GM21447 (cell line): ENCODE results near the gene ACACA.

ENCODE experiments used
- ATAC-seq: cut with Tn5 transposase; IDR thresholded peaks from one replicate; pipeline ENCODE4 v1.9.1; 2021; ENCODE audit not compliant: unreplicated experiment

Gene ACACA

GRCh38 chr17:37239690-37240334, 166.8 kb downstream of the ACACA start:
- no peak for ATAC-seq

- no peak for ATAC-seq
Measured at GRCh38 chr17:37234106-37234505, 172.5 kb downstream of the ACACA start.

- no peak for ATAC-seq
Measured at GRCh38 chr17:37233036-37233435, 173.6 kb downstream of the ACACA start.

- ATAC-seq = no peak
Measured at GRCh38 chr17:37231887-37232286, 174.7 kb downstream of the ACACA start.

GRCh38 chr17:37230633-37231032, 176.0 kb downstream of the ACACA start:
- ATAC-seq = no peak

- ATAC-seq = no peak
Measured at GRCh38 chr17:37225465-37225864, 181.2 kb downstream of the ACACA start.

GRCh38 chr17:37221865-37222264, 184.8 kb downstream of the ACACA start:
- no peak for ATAC-seq

GRCh38 chr17:37220607-37220953, 186.1 kb downstream of the ACACA start:
- ATAC-seq = no peak

GRCh38 chr17:37219876-37220606, 186.6 kb downstream of the ACACA start:
- no peak for ATAC-seq

GRCh38 chr17:37218849-37219248, 187.8 kb downstream of the ACACA start:
- no peak for ATAC-seq

- ATAC-seq = no peak
Measured at GRCh38 chr17:37214416-37214815, 192.2 kb downstream of the ACACA start.

GRCh38 chr17:37213927-37214326, 192.7 kb downstream of the ACACA start:
- no peak for ATAC-seq

GRCh38 chr17:37212179-37212578, 194.5 kb downstream of the ACACA start:
- ATAC-seq = no peak

- no peak for ATAC-seq
Measured at GRCh38 chr17:37211136-37211535, 195.5 kb downstream of the ACACA start.

- ATAC-seq = no peak
Measured at GRCh38 chr17:37207103-37207502, 199.5 kb downstream of the ACACA start.

GRCh38 chr17:37206299-37206698, 200.3 kb downstream of the ACACA start:
- ATAC-seq = no peak

GRCh38 chr17:37200497-37200896, 206.1 kb downstream of the ACACA start:
- no peak for ATAC-seq

GRCh38 chr17:37197336-37197735, 209.3 kb downstream of the ACACA start:
- no peak for ATAC-seq

- no peak for ATAC-seq
Measured at GRCh38 chr17:37194208-37194607, 212.4 kb downstream of the ACACA start.

GRCh38 chr17:37191219-37191618, 215.4 kb downstream of the ACACA start:
- ATAC-seq = no peak

- ATAC-seq = no peak
Measured at GRCh38 chr17:37190493-37190892, 216.1 kb downstream of the ACACA start.

- ATAC-seq = no peak
Measured at GRCh38 chr17:37188157-37188556, 218.5 kb downstream of the ACACA start.

GRCh38 chr17:37187262-37187661, 219.4 kb downstream of the ACACA start:
- no peak for ATAC-seq
